HG02973 (cell line): ENCODE measurements around the gene PCDHB14.

Experiments used
- ATAC-seq: cut with Tn5 transposase; IDR thresholded peaks from one replicate; pipeline ENCODE4 v1.9.1; 2021; ENCODE audit warnings: moderate library complexity; ENCODE audit not compliant: unreplicated experiment

PCDHB14 gene

GRCh38 chr5:141269195-141269594, 46.1 kb downstream of the PCDHB14 start:
- ATAC-seq, result no peak

DNA sequence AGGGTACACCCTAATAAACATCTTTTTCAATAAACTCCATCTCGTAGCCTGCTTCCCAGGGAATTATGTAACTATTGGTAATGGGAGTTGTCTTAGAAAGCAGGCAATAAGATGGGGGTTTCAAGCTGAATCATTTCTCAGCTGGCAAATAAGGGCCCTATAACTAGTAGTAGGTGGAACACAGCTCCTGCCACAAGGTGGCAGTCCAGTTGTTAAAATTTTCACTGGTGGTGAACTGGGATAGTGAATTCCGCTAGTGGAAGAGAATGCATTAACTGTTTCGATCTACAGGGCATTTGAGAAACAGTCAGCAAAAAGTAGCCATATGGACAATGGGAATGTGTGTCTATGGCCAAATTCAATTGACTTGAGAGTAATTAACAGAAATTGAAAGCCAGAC, 49.8 kb downstream of the PCDHB14 start:
- ATAC-seq, result no peak
